HEK293T (cell line): ENCODE measurements around the gene STARD8.
"Not testable (repeated sequence)": the region's sequence is repeated elsewhere in the genome, so short reads cannot be mapped to it uniquely, and the experiment has no call there.

Source experiments
- CTCF ChIA-PET: fragments of 350-600 bp; formaldehyde crosslinking; extraction: SDS; loops from one replicate; lab custom pipeline; 2021; ENCODE audit warnings: antibody characterized with exemption, inconsistent platforms; lab: Yijun Ruan, JAX
- POLR2A ChIA-PET: fragments of 350-600 bp; formaldehyde crosslinking; extraction: SDS; loops from one replicate; lab custom pipeline; 2020; ENCODE audit warnings: antibody characterized with exemption, inconsistent platforms; lab: Yijun Ruan, JAX
- DNase-seq: peaks from one replicate; pipeline ENCODE4 v3.0.0; 2012; ENCODE audit warnings: mixed read lengths; ENCODE audit errors: extremely low spot score
- ARNT ChIP-seq: fragments of 450-650 bp; IDR thresholded peaks from 2 replicates; pipeline ENCODE4 v1.6.1; 2017; ENCODE audit warnings: mild to moderate bottlenecking
- BHLHE40 ChIP-seq: fragments of 450-650 bp; IDR thresholded peaks from 2 replicates; pipeline ENCODE4 v1.6.1; 2016; ENCODE audit warnings: mild to moderate bottlenecking, moderate library complexity, borderline replicate concordance
- CTBP1 ChIP-seq: fragments of 450-650 bp; IDR thresholded peaks from 2 replicates; pipeline ENCODE4 v1.6.1; 2016; ENCODE audit warnings: borderline replicate concordance
- ELF4 ChIP-seq: fragments of 450-650 bp; IDR thresholded peaks from 2 replicates; pipeline ENCODE4 v1.6.1; 2017; ENCODE audit warnings: antibody characterized with exemption
- FOXA1 ChIP-seq: fragments of 450-650 bp; IDR thresholded peaks from 2 replicates; pipeline ENCODE4 v1.6.1; 2016; ENCODE audit warnings: mild to moderate bottlenecking
- FOXK2 ChIP-seq: fragments of 450-650 bp; IDR thresholded peaks from 2 replicates; pipeline ENCODE4 v1.6.1; 2016; ENCODE audit warnings: mild to moderate bottlenecking
- FOXM1 ChIP-seq: fragments of 450-650 bp; IDR thresholded peaks from 2 replicates; pipeline ENCODE4 v1.6.1; 2017; ENCODE audit warnings: mild to moderate bottlenecking, borderline replicate concordance
- HDGF ChIP-seq: fragments of 450-650 bp; IDR thresholded peaks from 2 replicates; pipeline ENCODE4 v1.6.1; 2017; ENCODE audit warnings: antibody characterized with exemption, borderline replicate concordance
- L3MBTL2 ChIP-seq: fragments of 450-650 bp; conservative IDR thresholded peaks from 2 replicates; pipeline ENCODE4 v1.6.1; 2016; ENCODE audit warnings: mild to moderate bottlenecking
- LEF1 ChIP-seq: fragments of 450-650 bp; IDR thresholded peaks from 2 replicates; pipeline ENCODE4 v1.6.1; 2017; ENCODE audit warnings: mild to moderate bottlenecking, borderline replicate concordance
- NFRKB ChIP-seq: fragments of 450-650 bp; IDR thresholded peaks from 2 replicates; pipeline ENCODE4 v1.6.1; 2016; ENCODE audit warnings: mild to moderate bottlenecking, moderate library complexity
- PKNOX1 ChIP-seq: fragments of 450-650 bp; IDR thresholded peaks from 2 replicates; pipeline ENCODE4 v1.6.1; 2016
- SP1 ChIP-seq: fragments of 450-650 bp; IDR thresholded peaks from 2 replicates; pipeline ENCODE4 v1.6.1; 2017
- SUZ12 ChIP-seq: fragments of 450-650 bp; IDR thresholded peaks from 2 replicates; pipeline ENCODE4 v1.6.1; 2016; ENCODE audit warnings: mild to moderate bottlenecking
- TARDBP ChIP-seq: fragments of 450-650 bp; IDR thresholded peaks from 2 replicates; pipeline ENCODE4 v1.6.1; 2016
- ZNF384 ChIP-seq: fragments of 450-650 bp; IDR thresholded peaks from 2 replicates; pipeline ENCODE4 v1.6.1; 2016

The STARD8 gene

GRCh38 chrX:68646421-68646820, 1.0 kb upstream of the STARD8 start:
- no peak for DNase-seq
- CTCF ChIA-PET = no interaction called here
- TF ChIP-seq PKNOX1 (no peak), SP1 (no peak), ARNT (no peak), ZNF384 (no peak), NFRKB (no peak), ELF4 (no peak), HDGF (no peak), CTBP1 (no peak), LEF1 (no peak), TARDBP (no peak), FOXA1 (no peak), SUZ12 (no peak), BHLHE40 (no peak), FOXM1 (no peak), L3MBTL2 (no peak), FOXK2 (no peak)
- POLR2A ChIA-PET = interaction anchor here (1.1 kb wide), 1 partner anchor 28 kb away, joined by 4 read pairs; no protein-coding TSS in a partner anchor

GRCh38 chrX:68648960-68649359, 1.5 kb downstream of the STARD8 start:
- CTCF ChIA-PET = interaction anchor here (1.5 kb wide), 1 partner anchor 466 kb away, joined by 3 read pairs; no protein-coding TSS in a partner anchor
- POLR2A ChIA-PET = no interaction called here
- DNase-seq = no peak
- TF ChIP-seq L3MBTL2 (no peak), ZNF384 (no peak), TARDBP (no peak), SUZ12 (no peak), NFRKB (no peak), FOXM1 (no peak), FOXA1 (no peak), CTBP1 (no peak), ARNT (no peak), PKNOX1 (no peak)

- ChIA-PET POLR2A (no interaction called here), CTCF (no interaction called here)
- DNase-seq = no peak
- TF ChIP-seq L3MBTL2 = no peak
- TF ChIP-seq ZNF384 = no peak
- no peak for TF ChIP-seq ELF4
- TF ChIP-seq FOXM1 = no peak
These were observed 3.0 kb downstream of the STARD8 start for GRCh38 chrX:68650491-68650890.

- DNase-seq = no peak
- ChIA-PET CTCF (no interaction called here), POLR2A (no interaction called here)
- TF ChIP-seq ELF4 (no peak), FOXM1 (no peak), FOXA1 (no peak), PKNOX1 (no peak), ARNT (no peak), HDGF (no peak), ZNF384 (no peak), CTBP1 (no peak), FOXK2 (no peak), LEF1 (no peak), TARDBP (no peak), L3MBTL2 (no peak), SUZ12 (no peak), NFRKB (no peak), SP1 (no peak), BHLHE40 (no peak)
These were observed 3.6 kb downstream of the STARD8 start for GRCh38 chrX:68651110-68651509.

- no peak for TF ChIP-seq L3MBTL2
- TF ChIP-seq LEF1 = no peak
- ChIA-PET POLR2A (no interaction called here), CTCF (no interaction called here)
- DNase-seq = no peak
These were observed 5.1 kb downstream of the STARD8 start for GRCh38 chrX:68652326-68653170.

GRCh38 chrX:68654693-68655092, 7.2 kb downstream of the STARD8 start:
- CTCF ChIA-PET = no interaction called here
- DNase-seq = no peak
- TF ChIP-seq HDGF = no peak
- no peak for TF ChIP-seq FOXA1
- no peak for TF ChIP-seq TARDBP
- no peak for TF ChIP-seq FOXK2
- no peak for TF ChIP-seq NFRKB
- TF ChIP-seq SUZ12 = no peak
- TF ChIP-seq LEF1 = no peak
- TF ChIP-seq BHLHE40 = no peak
- no peak for TF ChIP-seq L3MBTL2
- no peak for TF ChIP-seq ARNT
- no peak for TF ChIP-seq FOXM1
- TF ChIP-seq ELF4 = no peak
- no peak for TF ChIP-seq ZNF384
- TF ChIP-seq CTBP1 = no peak
- no peak for TF ChIP-seq SP1
- TF ChIP-seq PKNOX1 = no peak
- POLR2A ChIA-PET = no interaction called here

- POLR2A ChIA-PET, DNase-seq, CTCF ChIA-PET: not testable (repeated sequence)
These were observed 9.0 kb downstream of the STARD8 start for GRCh38 chrX:68656473-68656872.
